GM19455 (cell line): Measurements from ENCODE around the gene MARS1.

ENCODE experiments used
- ATAC-seq: cut with Tn5 transposase; IDR thresholded peaks from one replicate; pipeline ENCODE4 v1.9.1; 2021; ENCODE audit not compliant: unreplicated experiment

MARS1 gene

DNA sequence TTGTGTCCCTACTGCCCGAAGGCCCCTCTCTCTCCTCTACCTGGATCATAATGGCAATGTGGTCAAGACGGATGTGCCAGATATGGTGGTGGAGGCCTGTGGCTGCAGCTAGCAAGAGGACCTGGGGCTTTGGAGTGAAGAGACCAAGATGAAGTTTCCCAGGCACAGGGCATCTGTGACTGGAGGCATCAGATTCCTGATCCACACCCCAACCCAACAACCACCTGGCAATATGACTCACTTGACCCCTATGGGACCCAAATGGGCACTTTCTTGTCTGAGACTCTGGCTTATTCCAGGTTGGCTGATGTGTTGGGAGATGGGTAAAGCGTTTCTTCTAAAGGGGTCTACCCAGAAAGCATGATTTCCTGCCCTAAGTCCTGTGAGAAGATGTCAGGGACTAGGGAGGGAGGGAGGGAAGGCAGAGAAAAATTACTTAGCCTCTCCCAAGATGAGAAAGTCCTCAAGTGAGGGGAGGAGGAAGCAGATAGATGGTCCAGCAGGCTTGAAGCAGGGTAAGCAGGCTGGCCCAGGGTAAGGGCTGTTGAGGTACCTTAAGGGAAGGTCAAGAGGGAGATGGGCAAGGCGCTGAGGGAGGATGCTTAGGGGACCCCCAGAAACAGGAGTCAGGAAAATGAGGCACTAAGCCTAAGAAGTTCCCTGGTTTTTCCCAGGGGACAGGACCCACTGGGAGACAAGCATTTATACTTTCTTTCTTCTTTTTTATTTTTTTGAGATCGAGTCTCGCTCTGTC lies 31.0 kb upstream of the MARS1 start:
- no peak for ATAC-seq

- ATAC-seq = no peak
Observed at GRCh38 chr12:57458665-57459054, 29.2 kb upstream of the MARS1 start.

DNA sequence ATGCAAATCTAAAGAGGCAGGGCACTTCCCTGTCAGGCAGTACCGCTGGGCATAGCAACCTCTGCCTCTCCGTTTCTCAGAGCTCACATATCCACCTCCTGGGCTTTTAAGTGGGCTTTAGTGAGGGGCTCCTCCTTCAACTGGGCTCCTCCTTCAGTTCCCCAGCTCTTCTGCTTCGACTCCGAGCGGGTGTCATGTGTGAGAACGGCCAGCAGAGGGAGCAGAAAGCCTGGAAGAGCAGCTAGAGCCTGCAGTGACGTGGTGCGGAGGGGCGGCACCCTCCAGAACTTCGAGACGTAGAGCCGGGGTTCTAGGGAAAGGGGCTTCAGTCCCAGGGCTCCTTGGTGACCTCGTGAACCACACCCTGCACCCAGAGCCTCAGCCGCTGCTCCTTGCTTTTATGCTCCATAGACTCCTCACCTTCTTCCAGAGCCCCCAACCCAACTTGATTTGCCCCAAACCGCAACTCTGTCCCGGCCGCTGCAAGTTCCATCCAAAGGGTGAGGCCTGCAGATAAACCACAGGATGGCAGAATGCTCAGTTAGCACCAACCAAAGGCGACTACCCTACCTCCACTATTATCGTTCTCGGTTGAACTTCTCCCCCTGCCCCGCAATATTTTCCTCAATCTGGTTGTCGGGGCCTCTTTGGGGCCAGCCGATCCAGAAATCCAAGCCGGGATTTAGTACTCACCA lies 28.7 kb upstream of the MARS1 start:
- ATAC-seq = peak; percentile 52

DNA sequence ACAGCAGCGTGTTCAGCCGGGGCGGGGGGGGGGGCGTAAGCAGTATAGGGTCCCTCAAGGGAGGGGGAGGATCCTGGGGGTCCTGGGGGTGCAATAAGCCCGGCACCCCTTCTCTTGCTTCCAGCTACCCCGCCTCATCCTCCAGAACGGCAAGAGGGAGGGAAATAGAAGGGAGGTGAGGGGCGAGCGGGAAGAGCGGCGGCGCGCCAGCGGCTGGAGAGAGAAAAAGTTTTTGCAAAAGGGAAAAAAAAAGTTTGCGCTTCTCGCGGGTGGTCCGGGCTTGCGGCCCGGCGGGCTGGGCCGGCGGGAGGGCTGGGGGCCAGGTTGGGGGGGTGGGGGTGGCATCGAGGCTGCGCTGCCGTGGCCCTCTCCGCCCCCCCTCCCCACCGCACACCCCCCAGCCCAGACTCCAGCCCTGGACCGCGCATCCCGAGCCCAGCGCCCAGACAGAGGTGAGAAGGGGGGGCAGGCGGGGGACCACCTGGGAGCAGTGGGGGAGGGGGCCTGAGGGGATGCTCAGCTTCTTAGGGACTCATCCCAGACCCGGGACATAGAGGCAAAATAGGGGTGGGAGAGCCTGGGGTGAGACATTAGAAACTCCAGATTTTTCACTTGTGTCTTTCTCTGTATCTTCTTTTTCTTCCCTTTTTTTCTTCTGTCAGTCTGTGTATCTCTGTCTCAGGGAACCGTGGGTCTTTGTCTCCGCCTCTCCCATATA lies 28.0 kb upstream of the MARS1 start, which contains the start of gene GLI1:
GLI1 (plus strand) TSS at position 36 of the 718 bp plus-strand sequence. CDS start 3,907 bp downstream, outside the sequence.
- no peak for ATAC-seq

GRCh38 chr12:57460468-57460784 lies 27.4 kb upstream of the MARS1 start:
- ATAC-seq = no peak

DNA sequence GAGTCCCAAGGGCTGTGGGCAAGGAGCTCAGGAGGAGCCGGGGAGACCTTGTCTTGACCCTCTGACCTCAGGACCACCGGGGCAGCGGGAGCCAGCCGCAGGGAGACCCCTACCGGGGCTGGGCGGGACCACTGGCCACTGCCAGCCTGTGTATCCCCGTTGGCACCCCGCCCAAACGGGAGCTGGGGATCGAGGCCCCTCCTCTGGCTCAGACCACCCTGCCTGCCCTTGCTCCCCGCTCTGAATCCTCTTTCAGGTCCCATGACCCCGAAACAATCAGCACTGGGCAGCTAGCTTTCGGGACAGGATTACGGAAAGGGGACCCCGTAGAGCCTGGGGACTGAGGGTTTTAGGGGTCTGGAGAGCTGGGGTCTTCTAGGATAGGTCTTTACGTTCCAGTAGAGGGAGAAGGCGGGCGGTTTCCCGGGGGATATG lies 27.0 kb upstream of the MARS1 start:
- no peak for ATAC-seq

- no peak for ATAC-seq
Observed at GRCh38 chr12:57461276-57461916, 26.5 kb upstream of the MARS1 start.

DNA sequence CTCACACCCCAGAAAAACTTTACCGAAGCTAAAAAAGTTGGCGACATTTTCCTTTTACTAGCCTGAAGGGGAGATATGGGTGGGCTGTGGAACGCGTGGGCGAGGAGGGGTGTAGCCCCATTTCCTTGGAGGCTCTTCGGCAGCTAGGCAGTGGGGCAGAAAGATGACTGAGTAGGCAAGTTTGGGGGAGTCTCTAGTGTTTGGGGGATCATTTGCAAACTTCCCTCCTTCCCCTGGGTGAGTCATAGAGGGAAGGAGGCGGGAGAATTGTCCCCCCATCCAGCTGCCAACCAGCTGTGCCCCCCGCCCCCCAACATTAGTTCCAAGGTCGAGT lies 26.0 kb upstream of the MARS1 start:
- ATAC-seq = no peak

GRCh38 chr12:57462251-57462911 lies 25.5 kb upstream of the MARS1 start:
- ATAC-seq = peak; percentile 64

GRCh38 chr12:57462912-57463253 lies 25.0 kb upstream of the MARS1 start:
- no peak for ATAC-seq

GRCh38 chr12:57464569-57464968 lies 23.3 kb upstream of the MARS1 start:
- no peak for ATAC-seq

- ATAC-seq = no peak
Observed at GRCh38 chr12:57465030-57465746, 22.7 kb upstream of the MARS1 start.

DNA sequence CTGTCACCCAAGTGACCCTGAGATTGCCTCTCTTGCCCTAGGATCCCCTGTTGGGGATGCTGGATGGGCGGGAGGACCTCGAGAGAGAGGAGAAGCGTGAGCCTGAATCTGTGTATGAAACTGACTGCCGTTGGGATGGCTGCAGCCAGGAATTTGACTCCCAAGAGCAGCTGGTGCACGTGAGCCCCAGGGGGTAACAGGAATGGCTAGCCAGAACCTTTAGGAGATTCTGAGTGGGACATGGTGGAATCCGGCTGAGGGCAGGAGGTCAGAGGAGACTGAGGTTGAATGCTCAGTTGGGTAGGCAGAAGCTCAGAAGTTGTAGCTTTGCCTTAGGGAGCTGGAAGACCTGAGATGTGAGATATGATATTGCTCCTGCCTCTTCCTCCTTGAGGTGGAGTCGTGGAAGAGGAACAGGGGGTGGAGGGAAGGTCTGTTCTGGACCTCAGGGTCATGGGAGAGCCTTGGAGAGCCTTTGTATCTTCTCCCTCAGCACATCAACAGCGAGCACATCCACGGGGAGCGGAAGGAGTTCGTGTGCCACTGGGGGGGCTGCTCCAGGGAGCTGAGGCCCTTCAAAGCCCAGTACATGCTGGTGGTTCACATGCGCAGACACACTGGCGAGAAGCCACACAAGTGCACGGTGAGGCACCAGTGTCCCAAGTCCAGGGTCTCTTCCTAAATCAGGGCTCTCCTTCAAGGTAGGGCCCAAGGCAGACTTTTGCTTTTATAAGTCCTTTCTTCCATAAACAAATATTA lies 21.9 kb upstream of the MARS1 start:
- no peak for ATAC-seq

GRCh38 chr12:57467212-57467874 lies 20.5 kb upstream of the MARS1 start:
- ATAC-seq = no peak

DNA sequence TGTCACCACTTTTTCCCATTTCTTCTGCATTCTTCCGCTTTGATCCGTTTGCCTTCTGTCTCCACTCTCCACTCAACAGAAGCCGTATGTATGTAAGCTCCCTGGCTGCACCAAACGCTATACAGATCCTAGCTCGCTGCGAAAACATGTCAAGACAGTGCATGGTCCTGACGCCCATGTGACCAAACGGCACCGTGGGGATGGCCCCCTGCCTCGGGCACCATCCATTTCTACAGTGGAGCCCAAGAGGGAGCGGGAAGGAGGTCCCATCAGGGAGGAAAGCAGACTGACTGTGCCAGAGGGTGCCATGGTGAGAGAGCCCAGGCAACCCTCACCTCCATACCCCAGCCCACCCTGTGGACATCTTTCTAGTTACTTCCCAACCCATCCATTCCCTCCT lies 20.0 kb upstream of the MARS1 start:
- no peak for ATAC-seq

- ATAC-seq = no peak
Observed at GRCh38 chr12:57469296-57470164, 18.3 kb upstream of the MARS1 start.

DNA sequence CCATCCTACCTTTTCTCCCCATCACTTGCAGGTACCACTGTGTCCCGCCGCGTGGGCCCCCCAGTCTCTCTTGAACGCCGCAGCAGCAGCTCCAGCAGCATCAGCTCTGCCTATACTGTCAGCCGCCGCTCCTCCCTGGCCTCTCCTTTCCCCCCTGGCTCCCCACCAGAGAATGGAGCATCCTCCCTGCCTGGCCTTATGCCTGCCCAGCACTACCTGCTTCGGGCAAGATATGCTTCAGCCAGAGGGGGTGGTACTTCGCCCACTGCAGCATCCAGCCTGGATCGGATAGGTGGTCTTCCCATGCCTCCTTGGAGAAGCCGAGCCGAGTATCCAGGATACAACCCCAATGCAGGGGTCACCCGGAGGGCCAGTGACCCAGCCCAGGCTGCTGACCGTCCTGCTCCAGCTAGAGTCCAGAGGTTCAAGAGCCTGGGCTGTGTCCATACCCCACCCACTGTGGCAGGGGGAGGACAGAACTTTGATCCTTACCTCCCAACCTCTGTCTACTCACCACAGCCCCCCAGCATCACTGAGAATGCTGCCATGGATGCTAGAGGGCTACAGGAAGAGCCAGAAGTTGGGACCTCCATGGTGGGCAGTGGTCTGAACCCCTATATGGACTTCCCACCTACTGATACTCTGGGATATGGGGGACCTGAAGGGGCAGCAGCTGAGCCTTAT lies 17.4 kb upstream of the MARS1 start:
- no peak for ATAC-seq
